Measurements from ENCODE around the gene ITPK1. TPM values are rescaled to one million over a fixed set of nuclear protein-coding genes. Genes with fewer than 3 reads are reported as not detected.

ITPK1 gene
- total RNA-seq, 4 donors from 2014 or later = 43.9 to 56.1 (median 44.5) TPM

- 86 to 88% methylated on average over 7 of the region's 7 CpGs for WGBS, 2 donors
- no peak overlapping the region for H3K4me3 ChIP-seq (replicated peaks in 1 of 3)
- no peak for DNase-seq
- intact Hi-C loops (cut with DNase I) = no loop called here
- no peaks in the 10 kb centered on the region for H3K27me3 ChIP-seq
- TF ChIP-seq CTCF (IDR thresholded peaks at IDR 0.05) = no peak
- TF ChIP-seq POLR2A (IDR thresholded peaks at IDR 0.05) = no peak
- H3K4me1 ChIP-seq = peaks cover 65 to 91% of the 10 kb centered on the region in 2 donors
- H3K9me3 ChIP-seq = no peaks in the 10 kb centered on the region
- no peaks in the 10 kb centered on the region for H3K36me3 ChIP-seq
- peak overlapping the region; percentile 90 to 96 (median 93) for H3K27ac ChIP-seq
These were observed 69.0 kb downstream of the ITPK1 start for GRCh38 chr14:93046705-93047050.

GRCh38 chr14:93045965-93046704, 69.6 kb downstream of the ITPK1 start:
- H3K36me3 ChIP-seq = no peaks in the 10 kb centered on the region
- WGBS, 2 donors = 73% methylated on average over 16 of the region's 16 CpGs
- peak overlapping the region; percentile 90 to 96 (median 93) for H3K27ac ChIP-seq
- TF ChIP-seq CTCF (IDR thresholded peaks at IDR 0.05) (no peak), POLR2A (IDR thresholded peaks at IDR 0.05) (no peak)
- H3K9me3 ChIP-seq = no peaks in the 10 kb centered on the region
- H3K27me3 ChIP-seq = no peaks in the 10 kb centered on the region
- DNase-seq = peak; percentile 83 to 85
- H3K4me3 ChIP-seq (replicated peaks in 1 of 3) = no peak overlapping the region
- intact Hi-C loops (cut with DNase I) = no loop called here
- H3K4me1 ChIP-seq = peaks cover 70 to 95% of the 10 kb centered on the region in 2 donors

GRCh38 chr14:93045211-93045674, 70.5 kb downstream of the ITPK1 start:
- no peaks in the 10 kb centered on the region for H3K36me3 ChIP-seq
- H3K4me3 ChIP-seq (replicated peaks in 1 of 3) = no peak overlapping the region
- 79 to 87% methylated on average over 8 to 9 of the region's 9 CpGs for WGBS, 2 donors
- intact Hi-C loops (cut with DNase I) = no loop called here
- H3K27ac ChIP-seq = peak overlapping the region; percentile 55 to 96 (median 90)
- peaks cover 74 to 95% of the 10 kb centered on the region in 2 donors for H3K4me1 ChIP-seq
- no peaks in the 10 kb centered on the region for H3K9me3 ChIP-seq
- TF ChIP-seq POLR2A (IDR thresholded peaks at IDR 0.05) (no peak), CTCF (IDR thresholded peaks at IDR 0.05) (no peak)
- no peak for DNase-seq
- H3K27me3 ChIP-seq = no peaks in the 10 kb centered on the region

- 95% methylated on average over 9 of the region's 9 CpGs for WGBS, 2 donors
- Histone ChIP-seq H3K9me3 (no peaks in the 10 kb centered on the region), H3K27ac (peak overlapping the region; percentile 55 to 96 (median 90)), H3K4me3 (replicated peaks in 1 of 3) (no peak overlapping the region), H3K27me3 (no peaks in the 10 kb centered on the region), H3K36me3 (no peaks in the 10 kb centered on the region), H3K4me1 (peaks cover 74 to 95% of the 10 kb centered on the region in 2 donors)
- TF ChIP-seq POLR2A (IDR thresholded peaks at IDR 0.05) (no peak), CTCF (IDR thresholded peaks at IDR 0.05) (no peak)
- intact Hi-C loops (cut with DNase I) = no loop called here
- DNase-seq = no peak
These were observed 71.2 kb downstream of the ITPK1 start for GRCh38 chr14:93044556-93044955.

GRCh38 chr14:93044121-93044520, 71.6 kb downstream of the ITPK1 start:
- DNase-seq = no peak
- Histone ChIP-seq H3K4me1 (peaks cover 74 to 95% of the 10 kb centered on the region in 2 donors), H3K9me3 (no peaks in the 10 kb centered on the region), H3K4me3 (replicated peaks in 1 of 3) (no peak overlapping the region), H3K27me3 (no peaks in the 10 kb centered on the region), H3K36me3 (no peaks in the 10 kb centered on the region), H3K27ac (peak overlapping the region; percentile 77 to 96 (median 90))
- intact Hi-C loops (cut with DNase I) = no loop called here
- no peak for TF ChIP-seq POLR2A (IDR thresholded peaks at IDR 0.05)
- no peak for TF ChIP-seq CTCF (IDR thresholded peaks at IDR 0.05)
- WGBS, 2 donors = 89 to 96% methylated on average over 7 of the region's 7 CpGs

Data from thyroid gland (tissue), 4 donors.